ENCODE results near the gene SECISBP2. TPM values are rescaled to one million over a fixed set of nuclear protein-coding genes. Genes with fewer than 3 reads are reported as not detected.

Gene SECISBP2
- total and polyA plus RNA-seq, 2 of the 13 experiments (the other 11 are each of a cell fraction or from before 2014, with no cell fraction given), result 32.4 to 38.0 TPM

GRCh38 chr9:89310475-89311345 is 7.6 kb upstream of the SECISBP2 start, which contains the start of gene CKS2 (continued):
- TF ChIP-seq ZZZ3 (CRISPR knock-in tag; IDR thresholded peaks at IDR 0.05; ENCODE audit: borderline replicate concordance), result no peak
- TF ChIP-seq ZNF382 (CRISPR knock-in tag; IDR thresholded peaks at IDR 0.05; ENCODE audit: borderline replicate concordance), result no peak
- TF ChIP-seq ZNF619 (CRISPR knock-in tag; IDR thresholded peaks at IDR 0.05), result 0 out of 2 replicates have a peak, but pooled peaks have one; percentile 55
- TF ChIP-seq CCAR2 (optimal IDR thresholded peaks at IDR 0.05; ENCODE audit: low read depth, low read length), result no peak
- peak; percentile 29; the same call in 1 of the 2 replicates for TF ChIP-seq ZBTB38 (CRISPR knock-in tag; IDR thresholded peaks at IDR 0.05)
- TF ChIP-seq HOXA9 (CRISPR knock-in tag; IDR thresholded peaks at IDR 0.05; ENCODE audit: borderline replicate concordance), result peak; percentile 70; the same call in 1 of the 2 replicates
- TF ChIP-seq BHLHE40 (IDR thresholded peaks at IDR 0.05; ENCODE audit: low read length), result no peak; the same call in 1 of the 2 replicates
- no peak for TF ChIP-seq NCOA2 (CRISPR knock-in tag; IDR thresholded peaks at IDR 0.05)
- no peak for TF ChIP-seq TARDBP (CRISPR knock-in tag; IDR thresholded peaks at IDR 0.05)
- no peak; the same call in 1 of the 2 replicates for TF ChIP-seq ZNF142 (CRISPR knock-in tag; IDR thresholded peaks at IDR 0.05)
- TF ChIP-seq SIX4 (CRISPR knock-in tag; IDR thresholded peaks at IDR 0.05), result no peak
- TF ChIP-seq GABPA (IDR thresholded peaks at IDR 0.05; ENCODE audit: low read depth, low read length), result peak; percentile 80
- TF ChIP-seq GABPA (CRISPR knock-in tag; IDR thresholded peaks at IDR 0.05; ENCODE audit: low read depth), result peak; percentile 91
- peak; percentile 33; the same call in 1 of the 2 replicates for TF ChIP-seq SP5 (CRISPR knock-in tag; IDR thresholded peaks at IDR 0.05; ENCODE audit: borderline replicate concordance, low read depth)
- no peak; the same call in 1 of the 2 replicates for TF ChIP-seq JDP2 (CRISPR knock-in tag; IDR thresholded peaks at IDR 0.05; ENCODE audit: borderline replicate concordance)
- TF ChIP-seq ARNT (IDR thresholded peaks at IDR 0.05), result no peak
- TF ChIP-seq STAG1 (CRISPR knock-in tag; IDR thresholded peaks at IDR 0.05), result no peak
- TF ChIP-seq ZNF451 (CRISPR knock-in tag; IDR thresholded peaks at IDR 0.05), result peak; percentile 46; the same call in 1 of the 2 replicates
- TF ChIP-seq TP53 (CRISPR knock-in tag; conservative IDR thresholded peaks at IDR 0.05), result no peak
